A673 (cell line): Measurements from ENCODE around the gene CA5B.

Experiments used
- CTCF ChIP-seq: fragments of 300-800, 200-600 bp; sonication (generic); conservative IDR thresholded peaks from 2 replicates; pipeline ENCODE4 v1.5.1; 2017; ENCODE audit warnings: low read depth, mild to moderate bottlenecking, antibody characterized with exemption, low read length, moderate library complexity, mixed read lengths
- EZH2 ChIP-seq: fragments of 200-600 bp; sonication (generic); IDR thresholded peaks from 2 replicates; pipeline ENCODE4 v1.6.1; 2017; ENCODE audit warnings: borderline replicate concordance, low read depth, mild to moderate bottlenecking, mixed read lengths, antibody characterized with exemption, low read length; ENCODE audit not compliant: poor library complexity, severe bottlenecking

GRCh38 chrX:15789979-15790768, 52.1 kb downstream of the CA5B start, which contains the start of gene ZRSR2:
- TF ChIP-seq CTCF: no peak
- no peak for TF ChIP-seq EZH2
